ENCODE data around the gene GDPD1. TPM values are rescaled to one million over a fixed set of nuclear protein-coding genes. Genes with fewer than 3 reads are reported as not detected.
A peak's percentile ranks its signal among the peaks of the same experiment; 100 is the strongest.
"Not testable (repeated sequence)": the region's sequence is repeated elsewhere in the genome, so short reads cannot be mapped to it uniquely, and the experiment has no call there.

GDPD1 gene
- total RNA-seq, 2 donors from 2014 or later = 2.0 to 4.3 TPM

DNA sequence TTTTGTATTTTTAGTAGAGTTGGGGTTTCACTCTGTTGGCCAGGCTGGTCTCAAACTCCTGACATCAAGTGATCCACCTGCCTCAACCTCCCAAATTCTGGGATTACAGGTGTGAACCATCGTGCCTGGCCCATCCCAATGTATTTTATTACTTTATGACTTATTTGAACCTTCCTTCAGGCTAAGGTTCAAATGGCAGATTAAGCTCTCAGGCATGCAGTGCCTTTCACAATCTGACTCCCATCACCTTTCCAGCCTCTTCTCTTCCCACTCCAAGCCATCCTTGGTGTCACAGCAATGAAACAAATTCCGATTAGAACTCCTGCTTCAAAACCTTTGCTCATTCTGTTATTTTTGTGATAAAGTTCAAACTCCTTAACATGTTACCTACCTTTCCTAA lies 84.5 kb downstream of the GDPD1 start:
- no peak for ATAC-seq
- intact Hi-C loops (cut with DNase I) = no loop called here

DNA sequence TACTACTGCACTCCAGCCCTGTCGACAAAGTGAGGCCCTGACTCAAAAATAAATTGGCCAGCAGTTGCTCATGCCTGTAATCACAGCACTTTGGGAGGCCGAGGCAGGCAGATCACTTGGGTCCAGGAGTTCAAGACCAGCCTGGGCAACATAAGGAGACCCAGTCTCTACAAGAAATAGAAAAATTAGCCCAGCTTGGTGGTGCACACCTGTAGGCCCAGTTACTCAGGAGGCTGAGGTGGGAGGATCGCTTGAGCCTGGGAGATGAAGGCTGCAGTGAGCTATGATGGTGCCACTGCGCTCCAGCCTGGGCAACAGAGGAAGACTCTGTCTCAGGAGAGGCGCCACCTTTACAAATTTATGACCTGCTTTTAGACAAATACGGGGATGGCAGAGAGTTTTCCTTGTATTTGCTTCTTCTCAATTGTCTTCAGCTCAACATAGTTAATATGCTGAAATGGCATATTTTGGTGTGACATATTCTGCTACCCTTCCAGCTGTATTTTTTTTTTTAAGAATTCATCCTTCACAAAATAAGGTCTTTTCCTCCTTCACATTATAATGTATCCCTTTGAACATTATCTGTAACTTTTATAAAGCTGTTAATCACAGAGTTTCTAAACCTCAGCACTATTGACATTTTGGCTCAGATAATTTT lies 90.1 kb downstream of the GDPD1 start:
- DNase-seq = no peak
- no peak for ATAC-seq
- intact Hi-C loops (cut with DNase I) = loop anchor here (5.0 to 10.0 kb wide), 2 partner anchors 132 to 254 kb away; partner anchors contain the start of gene DHX40 (in 1 of the 2)

More for the DNA sequence above, 84.5 kb downstream of the GDPD1 start:
- DNase-seq = no peak

DNA sequence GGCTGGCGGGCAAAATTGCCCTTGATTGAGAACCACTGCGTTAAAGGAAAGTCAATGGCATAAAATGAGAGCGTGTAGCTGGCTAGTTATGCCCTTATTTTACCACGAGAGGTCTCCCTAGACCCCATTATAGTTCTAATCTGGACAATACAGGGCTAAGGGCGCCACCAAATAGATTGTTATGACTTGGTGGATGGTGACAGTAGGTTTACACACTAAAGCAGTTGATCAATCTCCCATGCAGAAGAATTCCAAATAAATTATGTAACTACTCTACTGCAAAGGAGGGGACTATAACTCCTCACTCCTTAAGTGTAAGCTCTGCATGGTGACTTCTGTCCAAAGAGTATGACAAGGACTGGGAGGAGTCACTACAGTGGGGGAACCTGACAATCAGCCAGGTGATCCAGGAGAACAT lies 90.7 kb downstream of the GDPD1 start:
- ATAC-seq (peak; percentile 94 to 95), DNase-seq (peak; percentile 23)
- intact Hi-C loops (cut with DNase I) = loop anchor here (1.0 to 10.0 kb wide), 3 partner anchors 130 to 254 kb away; partner anchors contain the start of gene DHX40 (in 1 of the 2)

DNA sequence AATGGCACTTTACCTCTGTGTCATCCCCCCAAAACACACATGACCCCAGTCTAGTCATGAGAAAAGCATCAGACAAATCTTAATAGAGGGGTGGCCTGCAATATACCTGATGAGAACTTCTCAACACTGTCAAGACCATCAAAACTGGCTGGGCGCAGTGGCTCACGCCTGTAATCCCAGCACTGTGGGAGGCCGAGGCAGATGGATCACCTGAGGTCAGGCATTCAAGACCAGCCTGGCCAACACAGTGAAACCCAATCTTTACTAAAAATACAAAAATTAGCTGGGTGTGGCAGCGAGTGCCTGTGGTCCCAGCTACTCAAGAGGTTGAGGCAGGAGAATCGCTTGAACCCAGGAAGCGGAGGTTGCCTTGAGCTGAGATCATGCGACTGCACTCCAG lies 91.2 kb downstream of the GDPD1 start:
- not testable (repeated sequence) for DNase-seq, ATAC-seq
- intact Hi-C loops (cut with DNase I) = loop anchor here (1.0 to 10.0 kb wide), 3 partner anchors 130 to 253 kb away; partner anchors contain the start of gene DHX40 (in 1 of the 2)

DNA sequence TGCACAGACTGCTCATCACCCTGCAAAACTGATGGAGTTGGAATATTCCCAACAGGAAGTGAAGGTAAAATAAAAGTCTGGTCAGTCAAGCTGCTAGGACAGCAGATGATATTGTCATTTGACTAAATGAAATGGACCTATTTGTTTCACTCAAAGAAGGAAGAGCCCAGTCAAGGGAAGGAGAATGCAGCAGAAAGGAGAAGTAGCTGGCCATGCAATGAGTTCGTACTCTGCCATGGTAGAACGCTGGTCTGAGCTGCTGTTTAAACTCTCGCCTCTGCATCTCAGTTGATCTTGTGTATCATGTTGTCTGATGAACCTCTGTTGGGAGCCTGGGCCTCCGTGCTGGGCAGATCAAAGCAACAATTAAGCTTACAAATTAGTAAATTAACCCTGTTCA lies 95.6 kb downstream of the GDPD1 start:
- ATAC-seq = no peak
- intact Hi-C loops (cut with DNase I) = loop anchor here in 1 of 2 donors (10.0 kb wide), 1 partner anchor 249 kb away; the partner anchor contains the start of gene DHX40

More for the DNA sequence above, 95.6 kb downstream of the GDPD1 start:
- no peak for DNase-seq

Other genes starting within 250 kb of the GDPD1 start
- 10 to 100 TPM; 16.8 to 18.5 TPM for gene TRIM37, start 113.6 kb upstream of the GDPD1 start, total RNA-seq
- 10 to 100 TPM; 23.0 to 29.8 TPM for gene SKA2, start 65.3 kb upstream of the GDPD1 start, total RNA-seq
- gene PRR11, start 64.8 kb upstream of the GDPD1 start, total RNA-seq = 1 to 10 TPM; 1.3 to 2.5 TPM
- 1 to 10 TPM; 8.4 to 8.9 TPM for gene SMG8, start 10.5 kb upstream of the GDPD1 start, total RNA-seq
- gene YPEL2, start 111.1 kb downstream of the GDPD1 start, total RNA-seq = 10 to 100 TPM; 10.5 to 25.4 TPM